Central memory CD8-positive, alpha-beta T cell (primary cell): ENCODE results near the gene PDS5B.
"Not testable (repeated sequence)": the region's sequence is repeated elsewhere in the genome, so short reads cannot be mapped to it uniquely, and the experiment has no call there.

Experiments used
- ATAC-seq: fragments of 150-1000 bp; cut with Tn5 transposase; replicated peaks from 2 replicates; pipeline ENCODE4 v1.10.0; 2022; ENCODE audit warnings: mild to moderate bottlenecking, moderate FRiP score, moderate number of reproducible peaks; ENCODE audit not compliant: poor library complexity, severe bottlenecking; ENCODE audit errors: extremely low read depth
- DNase-seq, 2 donors: peaks; one replicate each; pipeline ENCODE4 v3.0.0; 2021; ENCODE audit warnings: low spot score in 2 of 2
- H3K27ac Mint-ChIP-seq: one replicate; pipeline ENCODE4 v1.8.0; 2022; ENCODE audit warnings: low read depth, mild to moderate bottlenecking, moderate library complexity, mixed read lengths
- H3K27me3 Mint-ChIP-seq: one replicate; pipeline ENCODE4 v1.8.0; 2022; ENCODE audit warnings: mixed read lengths
- H3K36me3 Mint-ChIP-seq: one replicate; pipeline ENCODE4 v1.8.0; 2022; ENCODE audit warnings: mild to moderate bottlenecking, moderate library complexity, mixed read lengths; ENCODE audit not compliant: insufficient read depth
- H3K4me1 Mint-ChIP-seq: one replicate; pipeline ENCODE4 v1.8.0; 2022; ENCODE audit warnings: mixed read lengths
- H3K4me3 Mint-ChIP-seq: one replicate; pipeline ENCODE4 v1.8.0; 2022; ENCODE audit warnings: mild to moderate bottlenecking, moderate library complexity, mixed read lengths
- H3K9me3 Mint-ChIP-seq: one replicate; pipeline ENCODE4 v1.8.0; 2022; ENCODE audit warnings: mixed read lengths

PDS5B gene

GRCh38 chr13:32575687-32576086 lies 10.6 kb upstream of the PDS5B start:
- H3K9me3 Mint-ChIP-seq, ATAC-seq, H3K36me3 Mint-ChIP-seq, H3K4me3 Mint-ChIP-seq, H3K27me3 Mint-ChIP-seq, H3K27ac Mint-ChIP-seq, DNase-seq, H3K4me1 Mint-ChIP-seq: not testable (repeated sequence)

- H3K36me3 Mint-ChIP-seq = peaks cover 2% of the 10 kb centered on the region
- no peaks in the 10 kb centered on the region for H3K27me3 Mint-ChIP-seq
- H3K9me3 Mint-ChIP-seq = no peaks in the 10 kb centered on the region
- H3K4me1 Mint-ChIP-seq = no peaks in the 10 kb centered on the region
- ATAC-seq (no peak), DNase-seq (no peak)
- H3K4me3 Mint-ChIP-seq = no peak overlapping the region
- H3K27ac Mint-ChIP-seq = no peak overlapping the region
Observed at GRCh38 chr13:32577032-32577431, 9.2 kb upstream of the PDS5B start.

- H3K27me3 Mint-ChIP-seq = no peaks in the 10 kb centered on the region
- H3K27ac Mint-ChIP-seq = no peak overlapping the region
- H3K4me3 Mint-ChIP-seq = no peak overlapping the region
- peaks cover 6% of the 10 kb centered on the region for H3K36me3 Mint-ChIP-seq
- no peaks in the 10 kb centered on the region for H3K9me3 Mint-ChIP-seq
- no peaks in the 10 kb centered on the region for H3K4me1 Mint-ChIP-seq
- DNase-seq = no peak
- no peak for ATAC-seq
Observed at GRCh38 chr13:32581177-32581786, 5.0 kb upstream of the PDS5B start.

- ATAC-seq (no peak), DNase-seq (no peak)
- Mint-ChIP-seq H3K27ac (no peak overlapping the region), H3K36me3 (peaks cover 8% of the 10 kb centered on the region), H3K9me3 (no peaks in the 10 kb centered on the region), H3K4me3 (no peak overlapping the region), H3K27me3 (no peaks in the 10 kb centered on the region), H3K4me1 (no peaks in the 10 kb centered on the region)
Observed at GRCh38 chr13:32582281-32582680, 4.0 kb upstream of the PDS5B start.

GRCh38 chr13:32582991-32583390 lies 3.3 kb upstream of the PDS5B start:
- ATAC-seq (no peak), DNase-seq (no peak)
- H3K27ac Mint-ChIP-seq = no peak overlapping the region
- no peak overlapping the region for H3K4me3 Mint-ChIP-seq
- H3K27me3 Mint-ChIP-seq = no peaks in the 10 kb centered on the region
- peaks cover 10% of the 10 kb centered on the region for H3K36me3 Mint-ChIP-seq
- H3K4me1 Mint-ChIP-seq = peaks cover 4% of the 10 kb centered on the region
- H3K9me3 Mint-ChIP-seq = no peaks in the 10 kb centered on the region

- Mint-ChIP-seq H3K36me3 (peaks cover 13% of the 10 kb centered on the region), H3K4me1 (peaks cover 30% of the 10 kb centered on the region), H3K27me3 (no peaks in the 10 kb centered on the region), H3K27ac (peak overlapping the region; percentile 80), H3K9me3 (no peaks in the 10 kb centered on the region), H3K4me3 (peak overlapping the region; percentile 81)
- DNase-seq (no peak), ATAC-seq (no peak)
Observed at GRCh38 chr13:32585550-32586079, 637 bp upstream of the PDS5B start.

- Mint-ChIP-seq H3K36me3 (peaks cover 13% of the 10 kb centered on the region), H3K4me3 (peak overlapping the region; percentile 94), H3K27me3 (no peaks in the 10 kb centered on the region), H3K27ac (peak overlapping the region; percentile 91), H3K4me1 (peaks cover 36% of the 10 kb centered on the region), H3K9me3 (no peaks in the 10 kb centered on the region)
- ATAC-seq (no peak), DNase-seq (peak; percentile 28 to 32)
Observed at GRCh38 chr13:32587011-32587810, 959 bp downstream of the PDS5B start.

GRCh38 chr13:32587811-32588170 lies 1.5 kb downstream of the PDS5B start:
- peaks cover 36% of the 10 kb centered on the region for H3K4me1 Mint-ChIP-seq
- DNase-seq (no peak), ATAC-seq (no peak)
- peak overlapping the region; percentile 94 for H3K4me3 Mint-ChIP-seq
- no peaks in the 10 kb centered on the region for H3K27me3 Mint-ChIP-seq
- peaks cover 13% of the 10 kb centered on the region for H3K36me3 Mint-ChIP-seq
- H3K9me3 Mint-ChIP-seq = no peaks in the 10 kb centered on the region
- H3K27ac Mint-ChIP-seq = peak overlapping the region; percentile 91

- Mint-ChIP-seq H3K9me3 (no peaks in the 10 kb centered on the region), H3K27me3 (no peaks in the 10 kb centered on the region), H3K27ac (peak overlapping the region; percentile 91), H3K4me3 (peak overlapping the region; percentile 94), H3K4me1 (peaks cover 40% of the 10 kb centered on the region), H3K36me3 (peaks cover 13% of the 10 kb centered on the region)
- DNase-seq = no peak
- ATAC-seq = no peak
Observed at GRCh38 chr13:32588736-32589135, 2.5 kb downstream of the PDS5B start.

- Mint-ChIP-seq H3K27me3 (no peaks in the 10 kb centered on the region), H3K4me1 (peaks cover 48% of the 10 kb centered on the region), H3K9me3 (no peaks in the 10 kb centered on the region), H3K27ac (no peak overlapping the region), H3K4me3 (no peak overlapping the region), H3K36me3 (peaks cover 13% of the 10 kb centered on the region)
- ATAC-seq = no peak
- DNase-seq = no peak
Observed at GRCh38 chr13:32589471-32589870, 3.2 kb downstream of the PDS5B start.

- Mint-ChIP-seq H3K4me3 (no peak overlapping the region), H3K27ac (no peak overlapping the region), H3K4me1 (peaks cover 56% of the 10 kb centered on the region), H3K9me3 (no peaks in the 10 kb centered on the region), H3K27me3 (no peaks in the 10 kb centered on the region), H3K36me3 (peaks cover 13% of the 10 kb centered on the region)
- no peak for DNase-seq
- no peak for ATAC-seq
Observed at GRCh38 chr13:32590266-32590665, 4.0 kb downstream of the PDS5B start.

GRCh38 chr13:32592082-32592481 lies 5.8 kb downstream of the PDS5B start:
- H3K4me3 Mint-ChIP-seq = no peak overlapping the region
- H3K27me3 Mint-ChIP-seq = no peaks in the 10 kb centered on the region
- no peaks in the 10 kb centered on the region for H3K9me3 Mint-ChIP-seq
- DNase-seq (no peak), ATAC-seq (no peak)
- no peak overlapping the region for H3K27ac Mint-ChIP-seq
- H3K4me1 Mint-ChIP-seq = peaks cover 69% of the 10 kb centered on the region
- peaks cover 6% of the 10 kb centered on the region for H3K36me3 Mint-ChIP-seq

- peaks cover 53% of the 10 kb centered on the region for H3K4me1 Mint-ChIP-seq
- no peaks in the 10 kb centered on the region for H3K27me3 Mint-ChIP-seq
- H3K36me3 Mint-ChIP-seq = peaks cover 2% of the 10 kb centered on the region
- H3K27ac Mint-ChIP-seq = no peak overlapping the region
- DNase-seq = no peak
- ATAC-seq = no peak
- H3K9me3 Mint-ChIP-seq = no peaks in the 10 kb centered on the region
- H3K4me3 Mint-ChIP-seq = no peak overlapping the region
Observed at GRCh38 chr13:32594157-32594738, 8.0 kb downstream of the PDS5B start.
